KBM-7 (cell line): ENCODE measurements around the gene CLDN9.

Experiments
- DNase-seq: peaks from one replicate; pipeline ENCODE4 v3.0.0-alpha.2; 2015
- in situ Hi-C: fragments of 300-500 bp; cut with MboI; formaldehyde crosslinking; loops from 2 replicates; pipeline ENCODE4 v1.14.3; 2020; ENCODE audit warnings: low sequenced_read_pairs, low pct_unique_long_range_greater_than_20kb, mixed read lengths

CLDN9 gene

GRCh38 chr16:2990891-2991290 lies 21.8 kb upstream of the CLDN9 start:
- in situ Hi-C loops, result no loop called here
- DNase-seq, result no peak

- no peak for DNase-seq
- in situ Hi-C loops, result no loop called here
Observed at GRCh38 chr16:2991566-2992261, 21.0 kb upstream of the CLDN9 start.

- no peak for DNase-seq
- in situ Hi-C loops, result no loop called here
Observed at GRCh38 chr16:2992383-2993081, 20.2 kb upstream of the CLDN9 start.

GRCh38 chr16:2996298-2996697 lies 16.4 kb upstream of the CLDN9 start:
- in situ Hi-C loops, result no loop called here
- no peak for DNase-seq

- no peak for DNase-seq
- in situ Hi-C loops, result no loop called here
Observed at GRCh38 chr16:2999929-3000328, 12.8 kb upstream of the CLDN9 start.

- in situ Hi-C loops, result no loop called here
- DNase-seq, result no peak
Observed at GRCh38 chr16:3000540-3000939, 12.2 kb upstream of the CLDN9 start.

- in situ Hi-C loops, result no loop called here
- DNase-seq, result no peak
Observed at GRCh38 chr16:3001316-3001715, 11.4 kb upstream of the CLDN9 start.

- DNase-seq, result peak; percentile 100
- in situ Hi-C loops, result no loop called here
Observed at GRCh38 chr16:3003582-3004270, 9.0 kb upstream of the CLDN9 start.

GRCh38 chr16:3004319-3004718 lies 8.4 kb upstream of the CLDN9 start:
- in situ Hi-C loops, result no loop called here
- DNase-seq, result no peak

GRCh38 chr16:3004781-3005284 lies 7.9 kb upstream of the CLDN9 start:
- in situ Hi-C loops, result no loop called here

GRCh38 chr16:3007059-3007956 lies 5.4 kb upstream of the CLDN9 start:
- DNase-seq, result peak; percentile 80
- in situ Hi-C loops, result no loop called here

More at GRCh38 chr16:3004781-3005284, 7.9 kb upstream of the CLDN9 start:
- DNase-seq, result peak; percentile 43

GRCh38 chr16:3007957-3008689 lies 4.6 kb upstream of the CLDN9 start:
- in situ Hi-C loops, result no loop called here
- DNase-seq, result peak; percentile 84

GRCh38 chr16:3008690-3009037 lies 4.1 kb upstream of the CLDN9 start:
- in situ Hi-C loops, result no loop called here
- DNase-seq, result no peak

- in situ Hi-C loops, result no loop called here
- DNase-seq, result no peak
Observed at GRCh38 chr16:3009568-3010390, 2.9 kb upstream of the CLDN9 start.

GRCh38 chr16:3010510-3010909 lies 2.2 kb upstream of the CLDN9 start:
- in situ Hi-C loops, result no loop called here
- DNase-seq, result no peak

- in situ Hi-C loops, result no loop called here
- DNase-seq, result no peak
Observed at GRCh38 chr16:3012246-3012645, 477 bp upstream of the CLDN9 start.

- DNase-seq, result no peak
- in situ Hi-C loops, result no loop called here
Observed at GRCh38 chr16:3013491-3013951, 798 bp downstream of the CLDN9 start.
